BLaER1 (cell line): ENCODE results near the gene CYTIP.
A peak's percentile ranks its signal among the peaks of the same experiment; 100 is the strongest.

Experiments used
- H3K27ac ChIP-seq: shearing (Covaris generic); formaldehyde crosslinking; 2 replicates; pipeline ENCODE4 v1.8.1; 2022
- H3K27me3 ChIP-seq: shearing (Covaris generic); formaldehyde crosslinking; 2 replicates; pipeline ENCODE4 v1.8.1; 2022
- H3K36me3 ChIP-seq: shearing (Covaris generic); formaldehyde crosslinking; 2 replicates; pipeline ENCODE4 v1.8.1; 2022
- H3K4me1 ChIP-seq: shearing (Covaris generic); formaldehyde crosslinking; 2 replicates; pipeline ENCODE4 v1.8.1; 2022
- H3K4me2 ChIP-seq: shearing (Covaris generic); formaldehyde crosslinking; 2 replicates; pipeline ENCODE4 v1.8.1; 2022
- H3K4me3 ChIP-seq: shearing (Covaris generic); formaldehyde crosslinking; 2 replicates; pipeline ENCODE4 v1.8.1; 2022
- H3K9ac ChIP-seq: shearing (Covaris generic); formaldehyde crosslinking; 2 replicates; pipeline ENCODE4 v1.8.1; 2022
- H3K9me3 ChIP-seq: shearing (Covaris generic); formaldehyde crosslinking; 2 replicates; pipeline ENCODE4 v1.8.1; 2022
- H4K20me1 ChIP-seq: shearing (Covaris generic); formaldehyde crosslinking; 2 replicates; pipeline ENCODE4 v1.8.1; 2022
- Cebpa-rat ChIP-seq: shearing (Covaris generic); IDR thresholded peaks from 2 replicates; pipeline ENCODE4 v1.8.1; 2022

The CYTIP gene

DNA sequence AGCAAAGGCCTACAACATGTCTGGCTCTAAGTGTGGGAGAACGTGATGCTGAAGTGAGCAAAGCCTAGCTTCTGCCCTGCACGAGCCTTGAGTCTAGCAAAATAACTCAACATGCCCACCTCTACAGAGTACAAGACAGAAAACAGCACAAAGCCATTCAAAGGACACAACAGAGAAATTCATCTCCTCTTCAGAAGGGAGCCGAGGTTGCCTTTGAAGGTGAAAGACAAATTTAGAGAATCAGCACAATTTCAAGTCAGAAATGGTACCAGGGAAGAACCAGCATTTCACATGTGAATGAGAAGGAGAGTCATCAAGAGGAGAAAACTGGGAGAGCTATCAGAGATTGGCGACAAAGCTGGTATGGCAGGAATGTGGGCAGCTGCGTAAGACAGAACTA lies 21.7 kb upstream of the CYTIP start:
- no peaks in the 10 kb centered on the region for H3K36me3 ChIP-seq
- H3K27me3 ChIP-seq, result no peaks in the 10 kb centered on the region; the same call in 1 of the 2 replicates
- H3K4me2 ChIP-seq, result no peak overlapping the region
- no peaks in the 10 kb centered on the region for H4K20me1 ChIP-seq
- no peak overlapping the region for H3K27ac ChIP-seq
- H3K4me1 ChIP-seq, result peaks cover 26% of the 10 kb centered on the region
- TF ChIP-seq Cebpa-rat, result no peak
- no peaks in the 10 kb centered on the region for H3K9me3 ChIP-seq
- H3K4me3 ChIP-seq, result no peak overlapping the region
- H3K9ac ChIP-seq, result no peak overlapping the region

DNA sequence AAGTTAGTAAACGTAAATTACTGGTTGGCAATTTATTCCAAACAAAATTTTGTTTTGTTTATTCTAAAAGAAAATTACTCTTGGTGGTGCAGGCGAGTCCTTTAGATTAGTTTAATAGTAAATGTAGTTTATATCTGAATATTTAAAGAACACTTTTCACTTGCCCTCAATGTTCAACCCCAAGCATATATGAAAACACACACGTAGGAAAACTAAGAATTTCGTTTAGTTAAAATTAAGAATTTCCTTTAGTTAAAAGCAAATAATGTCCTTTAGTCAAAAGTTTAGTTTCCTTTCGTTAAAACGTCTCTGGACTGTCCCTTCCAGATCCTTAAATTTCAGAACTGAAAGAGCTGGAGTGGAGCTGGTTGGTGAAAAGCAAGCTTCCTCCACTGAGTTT lies 19.1 kb upstream of the CYTIP start:
- TF ChIP-seq Cebpa-rat, result no peak
- H3K36me3 ChIP-seq, result no peaks in the 10 kb centered on the region
- no peak overlapping the region for H3K27ac ChIP-seq
- no peaks in the 10 kb centered on the region for H3K9me3 ChIP-seq
- no peaks in the 10 kb centered on the region; the same call in 1 of the 2 replicates for H3K27me3 ChIP-seq
- H4K20me1 ChIP-seq, result no peaks in the 10 kb centered on the region
- H3K4me1 ChIP-seq, result peaks cover under 1% of the 10 kb centered on the region; the same call in 1 of the 2 replicates
- H3K4me3 ChIP-seq, result no peak overlapping the region
- H3K9ac ChIP-seq, result no peak overlapping the region
- no peak overlapping the region for H3K4me2 ChIP-seq

DNA sequence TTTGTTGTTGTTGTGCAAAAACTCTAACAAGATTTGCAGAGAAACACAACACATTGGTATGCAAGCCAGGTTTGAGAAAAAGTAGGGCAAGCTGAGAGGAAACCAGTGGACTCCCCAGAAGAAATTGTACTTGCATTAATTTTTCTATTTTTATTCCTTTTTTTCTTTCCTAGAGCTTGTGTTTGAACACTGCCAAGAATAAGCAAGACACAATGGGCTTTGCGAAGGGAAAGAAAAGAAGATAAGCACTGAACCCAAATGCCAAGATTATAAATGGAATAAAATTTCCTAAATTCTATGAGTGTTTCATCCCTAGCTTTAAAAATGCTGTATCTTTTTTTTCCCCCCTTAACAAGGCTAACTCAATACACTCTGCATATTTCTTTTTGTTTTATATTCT lies 17.0 kb upstream of the CYTIP start:
- Histone ChIP-seq H3K4me2 (no peak overlapping the region), H4K20me1 (no peaks in the 10 kb centered on the region), H3K9ac (no peak overlapping the region), H3K4me1 (no peaks in the 10 kb centered on the region), H3K36me3 (no peaks in the 10 kb centered on the region), H3K27ac (no peak overlapping the region), H3K4me3 (no peak overlapping the region), H3K27me3 (no peaks in the 10 kb centered on the region; the same call in 1 of the 2 replicates), H3K9me3 (no peaks in the 10 kb centered on the region)
- no peak for TF ChIP-seq Cebpa-rat

DNA sequence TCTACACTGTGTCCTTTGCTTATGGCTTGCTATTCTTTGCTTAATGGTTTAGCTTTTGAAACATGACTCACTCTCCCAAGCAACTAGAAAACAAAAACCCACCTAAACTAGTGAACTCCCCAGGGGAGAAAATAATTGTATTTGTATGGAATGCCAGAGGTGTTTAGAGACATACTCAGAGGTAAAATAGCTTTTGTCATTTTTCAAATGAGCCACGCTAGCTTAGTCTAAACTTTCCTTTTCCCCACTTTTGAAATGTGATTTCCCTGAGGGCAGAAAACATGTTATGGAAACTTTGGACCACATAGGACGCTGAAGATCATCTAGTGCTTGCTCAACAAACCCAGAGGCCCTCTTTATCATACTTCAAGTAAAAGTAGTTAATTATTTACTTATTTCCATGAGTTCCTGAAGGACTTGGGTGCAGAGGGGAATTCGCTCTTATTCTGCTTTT lies 16.5 kb upstream of the CYTIP start:
- Histone ChIP-seq H4K20me1 (no peaks in the 10 kb centered on the region), H3K9ac (no peak overlapping the region), H3K27ac (no peak overlapping the region), H3K27me3 (no peaks in the 10 kb centered on the region; the same call in 1 of the 2 replicates), H3K4me3 (no peak overlapping the region), H3K36me3 (no peaks in the 10 kb centered on the region), H3K4me1 (no peaks in the 10 kb centered on the region), H3K4me2 (no peak overlapping the region), H3K9me3 (no peaks in the 10 kb centered on the region)
- no peak for TF ChIP-seq Cebpa-rat

DNA sequence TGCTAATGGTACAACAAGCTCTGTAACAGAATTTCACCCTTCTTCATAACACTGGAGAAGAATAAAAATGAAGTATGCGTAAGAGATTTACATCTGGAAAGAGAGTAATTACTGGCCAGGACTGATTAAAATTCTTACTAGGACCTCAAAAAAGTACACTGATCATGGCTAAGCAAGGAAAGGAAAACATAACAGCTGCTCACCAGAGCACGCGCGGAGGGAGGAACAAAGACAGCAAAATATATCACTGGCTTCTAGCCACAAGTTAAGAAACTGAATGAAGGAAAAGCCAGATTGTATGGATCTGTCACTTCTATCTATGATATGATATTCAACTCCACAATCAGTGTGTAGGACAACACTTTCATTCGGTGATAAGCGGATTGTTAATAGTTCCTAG lies 15.6 kb upstream of the CYTIP start:
- no peak overlapping the region for H3K4me3 ChIP-seq
- H3K9ac ChIP-seq, result no peak overlapping the region
- no peak overlapping the region for H3K27ac ChIP-seq
- H4K20me1 ChIP-seq, result no peaks in the 10 kb centered on the region
- H3K36me3 ChIP-seq, result no peaks in the 10 kb centered on the region
- no peaks in the 10 kb centered on the region for H3K27me3 ChIP-seq
- no peaks in the 10 kb centered on the region for H3K4me1 ChIP-seq
- no peak overlapping the region for H3K4me2 ChIP-seq
- TF ChIP-seq Cebpa-rat, result no peak
- no peaks in the 10 kb centered on the region for H3K9me3 ChIP-seq

DNA sequence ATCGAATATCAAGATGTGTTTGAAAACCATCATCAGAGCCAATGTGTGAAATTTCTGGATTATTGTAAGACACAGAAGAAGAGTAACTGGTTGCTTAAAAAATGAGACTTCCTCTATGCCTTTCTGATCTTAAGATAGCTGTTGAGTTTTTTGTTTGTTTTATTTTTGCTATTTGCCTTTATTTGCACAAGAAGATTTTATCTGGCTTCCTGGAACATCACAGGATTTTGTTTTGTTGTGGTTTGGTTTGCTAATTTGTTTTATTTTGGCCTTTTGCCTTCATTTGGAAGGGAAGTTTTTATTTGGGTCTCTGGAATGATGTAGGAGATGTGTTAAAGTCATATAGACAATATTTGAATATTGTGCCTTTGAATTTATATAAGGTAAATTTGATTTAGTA lies 3.9 kb upstream of the CYTIP start:
- no peak for TF ChIP-seq Cebpa-rat
- H3K4me3 ChIP-seq, result no peak overlapping the region
- no peak overlapping the region for H3K4me2 ChIP-seq
- H3K9ac ChIP-seq, result no peak overlapping the region
- no peaks in the 10 kb centered on the region for H4K20me1 ChIP-seq
- H3K27me3 ChIP-seq, result no peaks in the 10 kb centered on the region
- peaks cover 18% of the 10 kb centered on the region for H3K4me1 ChIP-seq
- no peaks in the 10 kb centered on the region for H3K36me3 ChIP-seq
- H3K9me3 ChIP-seq, result no peaks in the 10 kb centered on the region
- H3K27ac ChIP-seq, result no peak overlapping the region

DNA sequence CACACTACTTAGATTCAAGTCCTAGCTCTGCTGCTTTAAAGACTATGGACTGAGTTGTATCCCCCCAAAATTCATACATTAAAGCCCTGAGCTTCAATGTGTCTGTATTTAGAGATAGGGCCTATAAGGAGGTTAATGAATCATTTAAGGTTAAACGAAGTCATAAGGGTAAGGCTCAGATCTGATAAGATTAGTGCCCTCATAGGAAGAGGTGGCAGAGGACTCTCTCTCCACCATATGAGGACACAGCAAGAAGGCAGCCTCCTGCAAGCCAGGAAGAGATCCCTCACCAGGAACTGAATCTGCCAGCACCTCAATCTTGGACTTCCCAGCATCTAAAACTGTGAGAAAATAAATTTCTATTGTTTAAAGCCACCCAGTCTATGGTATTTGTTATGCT lies 3.1 kb upstream of the CYTIP start:
- no peak overlapping the region for H3K4me2 ChIP-seq
- no peak overlapping the region for H3K27ac ChIP-seq
- H3K36me3 ChIP-seq, result no peaks in the 10 kb centered on the region
- no peaks in the 10 kb centered on the region for H3K9me3 ChIP-seq
- TF ChIP-seq Cebpa-rat, result no peak
- no peak overlapping the region for H3K4me3 ChIP-seq
- no peak overlapping the region for H3K9ac ChIP-seq
- no peaks in the 10 kb centered on the region; the same call in 1 of the 2 replicates for H3K27me3 ChIP-seq
- no peaks in the 10 kb centered on the region for H4K20me1 ChIP-seq
- peaks cover 18% of the 10 kb centered on the region for H3K4me1 ChIP-seq

DNA sequence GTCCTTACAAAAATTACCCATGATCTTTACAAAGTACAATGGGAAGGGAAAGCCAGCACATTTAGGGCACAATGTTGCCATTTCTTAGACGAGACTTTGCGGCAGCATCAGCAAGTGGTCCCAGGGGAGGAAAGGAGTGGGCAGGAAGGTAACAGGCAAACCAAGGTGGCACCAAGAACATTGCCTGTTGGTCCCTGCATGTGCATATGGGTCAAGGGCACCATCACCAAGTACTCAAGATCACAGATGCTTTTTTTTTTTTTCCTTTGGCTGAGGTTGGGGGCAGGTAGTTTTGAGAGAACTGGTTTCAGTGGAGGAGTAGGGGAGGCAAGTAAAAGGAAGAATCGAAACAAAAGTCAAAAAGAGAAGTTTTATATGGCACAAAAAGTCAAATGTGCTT lies 752 bp upstream of the CYTIP start:
- Histone ChIP-seq H3K9me3 (no peaks in the 10 kb centered on the region), H4K20me1 (no peaks in the 10 kb centered on the region), H3K36me3 (no peaks in the 10 kb centered on the region), H3K27me3 (no peaks in the 10 kb centered on the region; the same call in 1 of the 2 replicates), H3K27ac (no peak overlapping the region), H3K4me1 (peaks cover 18% of the 10 kb centered on the region), H3K4me3 (no peak overlapping the region), H3K9ac (no peak overlapping the region), H3K4me2 (peak overlapping the region; percentile 68; the same call in 1 of the 2 replicates)
- no peak for TF ChIP-seq Cebpa-rat

DNA sequence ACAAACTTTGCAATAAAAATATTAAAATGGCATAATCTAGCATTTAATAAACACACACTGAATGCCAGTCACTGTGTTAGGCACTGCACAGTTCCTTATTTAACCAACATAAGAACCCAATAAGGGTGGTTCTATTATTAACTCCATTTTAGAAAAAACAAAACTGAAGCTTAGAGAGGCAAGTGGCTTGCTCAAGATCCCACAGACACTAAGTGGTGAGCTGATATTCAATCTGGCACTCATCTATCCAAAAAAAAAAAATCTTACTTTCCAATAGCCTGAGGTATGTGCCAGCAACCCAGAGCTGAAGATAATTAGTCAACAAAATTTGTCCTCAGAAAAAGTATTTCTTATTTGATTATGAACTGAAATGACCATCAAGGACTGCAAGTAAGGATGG lies 799 bp downstream of the CYTIP start:
- H3K36me3 ChIP-seq, result no peaks in the 10 kb centered on the region
- no peak overlapping the region for H3K4me3 ChIP-seq
- no peak overlapping the region for H3K27ac ChIP-seq
- H3K27me3 ChIP-seq, result no peaks in the 10 kb centered on the region; the same call in 1 of the 2 replicates
- H4K20me1 ChIP-seq, result no peaks in the 10 kb centered on the region
- no peaks in the 10 kb centered on the region for H3K9me3 ChIP-seq
- no peak for TF ChIP-seq Cebpa-rat
- H3K9ac ChIP-seq, result no peak overlapping the region
- peaks cover 18% of the 10 kb centered on the region for H3K4me1 ChIP-seq
- 0 out of 2 replicates have a peak overlapping the region, but pooled peaks have one; percentile 68 for H3K4me2 ChIP-seq

DNA sequence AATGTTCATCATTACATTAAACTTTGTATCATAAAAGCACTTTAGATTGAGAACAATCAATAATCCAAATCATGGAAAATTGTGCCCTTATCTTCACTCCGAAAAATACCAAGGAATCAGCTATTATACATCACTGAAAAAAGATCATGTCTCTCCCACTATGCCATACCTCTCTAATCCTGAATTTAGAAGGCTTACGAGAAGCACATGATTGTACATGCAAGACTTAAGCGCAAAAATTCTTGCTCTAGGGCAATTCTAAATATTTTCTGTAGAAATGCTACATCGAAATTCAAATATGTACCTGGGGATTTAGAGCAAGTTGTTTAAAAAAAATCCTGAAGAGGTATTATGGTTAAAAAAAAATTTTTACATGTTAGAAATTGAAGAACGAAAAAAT lies 1.3 kb downstream of the CYTIP start:
- no peak overlapping the region for H3K4me3 ChIP-seq
- H4K20me1 ChIP-seq, result no peaks in the 10 kb centered on the region
- no peak overlapping the region for H3K4me2 ChIP-seq
- H3K27me3 ChIP-seq, result no peaks in the 10 kb centered on the region; the same call in 1 of the 2 replicates
- no peak overlapping the region for H3K9ac ChIP-seq
- no peak for TF ChIP-seq Cebpa-rat
- no peak overlapping the region for H3K27ac ChIP-seq
- no peaks in the 10 kb centered on the region for H3K36me3 ChIP-seq
- peaks cover 18% of the 10 kb centered on the region for H3K4me1 ChIP-seq
- no peaks in the 10 kb centered on the region for H3K9me3 ChIP-seq

DNA sequence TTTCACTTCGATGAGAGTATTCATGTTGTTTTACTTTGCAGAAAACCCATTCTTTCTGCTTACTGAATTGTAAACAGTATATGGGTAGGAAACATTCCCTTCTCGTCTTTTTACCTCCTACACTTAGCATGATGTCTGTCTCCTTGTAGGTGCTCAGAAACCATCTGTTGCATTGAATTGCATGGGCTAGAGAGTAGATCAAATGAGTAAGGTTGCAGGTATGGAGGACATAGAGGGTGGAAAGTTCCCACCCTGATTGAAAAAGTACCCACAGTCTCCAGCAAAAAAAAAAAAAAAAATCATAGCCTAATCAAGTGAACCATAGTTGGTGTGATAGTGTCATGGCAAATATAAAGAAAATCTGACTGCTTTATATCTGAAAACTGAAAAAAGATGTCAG lies 1.7 kb downstream of the CYTIP start:
- no peaks in the 10 kb centered on the region for H4K20me1 ChIP-seq
- no peaks in the 10 kb centered on the region for H3K36me3 ChIP-seq
- TF ChIP-seq Cebpa-rat, result no peak
- H3K27ac ChIP-seq, result no peak overlapping the region
- H3K9ac ChIP-seq, result no peak overlapping the region
- H3K27me3 ChIP-seq, result no peaks in the 10 kb centered on the region; the same call in 1 of the 2 replicates
- H3K9me3 ChIP-seq, result no peaks in the 10 kb centered on the region
- H3K4me2 ChIP-seq, result no peak overlapping the region
- H3K4me1 ChIP-seq, result peaks cover 18% of the 10 kb centered on the region
- H3K4me3 ChIP-seq, result no peak overlapping the region
